ENCODE results near the gene SOX6.
"Not testable (repeated sequence)": the region's sequence is repeated elsewhere in the genome, so short reads cannot be mapped to it uniquely, and the experiment has no call there.

The SOX6 gene

GRCh38 chr11:15926071-15926470, 430.3 kb downstream of the SOX6 start:
- no peak for DNase-seq

GRCh38 chr11:15923183-15923582, 433.2 kb downstream of the SOX6 start:
- DNase-seq: no peak

GRCh38 chr11:15922745-15923144, 433.6 kb downstream of the SOX6 start:
- not testable (repeated sequence) for DNase-seq

- no peak for DNase-seq
These were observed 435.3 kb downstream of the SOX6 start for GRCh38 chr11:15920856-15921629.

GRCh38 chr11:15918674-15919073, 437.7 kb downstream of the SOX6 start:
- DNase-seq: no peak

- no peak for DNase-seq
These were observed 438.1 kb downstream of the SOX6 start for GRCh38 chr11:15918212-15918611.
